SH-SY5Y (cell line): ENCODE measurements around the gene PTCH1.

Experiments
- GATA2 ChIP-seq: IDR thresholded peaks from 2 replicates; pipeline ENCODE4 v1.6.1; 2011; ENCODE audit warnings: mild to moderate bottlenecking, low read depth, low read length
- GATA3 ChIP-seq: IDR thresholded peaks from 2 replicates; pipeline ENCODE4 v1.6.1; 2011; ENCODE audit warnings: low read depth, mild to moderate bottlenecking, low read length, moderate library complexity

GRCh38 chr9:95465115-95465514 lies 51.7 kb downstream of the PTCH1 start:
- TF ChIP-seq GATA2 (no peak), GATA3 (no peak)
